ENCODE results near the gene RTCB. TPM values are rescaled to one million over a fixed set of nuclear protein-coding genes. Genes with fewer than 3 reads are reported as not detected.

Gene RTCB
- total RNA-seq, 1 donor from 2014 or later, result 97.3 TPM

GRCh38 chr22:32342977-32343376 lies 69.1 kb downstream of the RTCB start:
- no peaks in the 10 kb centered on the region for H3K9me3 Mint-ChIP-seq (ENCODE audit: low read depth)
- H3K4me3 Mint-ChIP-seq (ENCODE audit: low read depth), result no peak overlapping the region
- no peak overlapping the region for H3K27ac Mint-ChIP-seq
- H3K4me1 Mint-ChIP-seq (ENCODE audit: low read depth), result no peaks in the 10 kb centered on the region
- no peaks in the 10 kb centered on the region for H3K36me3 Mint-ChIP-seq (ENCODE audit: insufficient read depth)
- DNase-seq (ENCODE audit: low spot score, unreplicated experiment), result no peak
- peaks cover 20% of the 10 kb centered on the region for H3K27me3 Mint-ChIP-seq
- no peak for TF ChIP-seq CTCF (IDR thresholded peaks at IDR 0.05; ENCODE audit: unreplicated experiment)

- DNase-seq (ENCODE audit: low spot score, unreplicated experiment), result no peak
- no peak overlapping the region for H3K27ac Mint-ChIP-seq
- H3K36me3 Mint-ChIP-seq (ENCODE audit: insufficient read depth), result no peaks in the 10 kb centered on the region
- no peak for TF ChIP-seq CTCF (IDR thresholded peaks at IDR 0.05; ENCODE audit: unreplicated experiment)
- H3K4me3 Mint-ChIP-seq (ENCODE audit: low read depth), result no peak overlapping the region
- H3K4me1 Mint-ChIP-seq (ENCODE audit: low read depth), result peaks cover 7% of the 10 kb centered on the region
- H3K9me3 Mint-ChIP-seq (ENCODE audit: low read depth), result no peaks in the 10 kb centered on the region
- peaks cover 20% of the 10 kb centered on the region for H3K27me3 Mint-ChIP-seq
Measured at GRCh38 chr22:32341122-32341740, 70.8 kb downstream of the RTCB start.

- no peak for DNase-seq (ENCODE audit: low spot score, unreplicated experiment)
- Mint-ChIP-seq H3K4me1 (ENCODE audit: low read depth) (peaks cover 10% of the 10 kb centered on the region), H3K36me3 (ENCODE audit: insufficient read depth) (no peaks in the 10 kb centered on the region), H3K27ac (no peak overlapping the region), H3K27me3 (peaks cover 20% of the 10 kb centered on the region), H3K4me3 (ENCODE audit: low read depth) (no peak overlapping the region), H3K9me3 (ENCODE audit: low read depth) (no peaks in the 10 kb centered on the region)
- no peak for TF ChIP-seq CTCF (IDR thresholded peaks at IDR 0.05; ENCODE audit: unreplicated experiment)
Measured at GRCh38 chr22:32340411-32340810, 71.6 kb downstream of the RTCB start.

- Mint-ChIP-seq H3K4me3 (ENCODE audit: low read depth) (no peak overlapping the region), H3K36me3 (ENCODE audit: insufficient read depth) (no peaks in the 10 kb centered on the region), H3K9me3 (ENCODE audit: low read depth) (no peaks in the 10 kb centered on the region), H3K27ac (no peak overlapping the region), H3K27me3 (peaks cover 24% of the 10 kb centered on the region), H3K4me1 (ENCODE audit: low read depth) (peaks cover 10% of the 10 kb centered on the region)
- TF ChIP-seq CTCF (IDR thresholded peaks at IDR 0.05; ENCODE audit: unreplicated experiment), result no peak
- no peak for DNase-seq (ENCODE audit: low spot score, unreplicated experiment)
Measured at GRCh38 chr22:32339190-32340012, 72.6 kb downstream of the RTCB start.

- H3K27me3 Mint-ChIP-seq, result peaks cover 26% of the 10 kb centered on the region
- H3K4me1 Mint-ChIP-seq (ENCODE audit: low read depth), result peaks cover 11% of the 10 kb centered on the region
- H3K27ac Mint-ChIP-seq, result no peak overlapping the region
- TF ChIP-seq CTCF (IDR thresholded peaks at IDR 0.05; ENCODE audit: unreplicated experiment), result no peak
- H3K4me3 Mint-ChIP-seq (ENCODE audit: low read depth), result no peak overlapping the region
- DNase-seq (ENCODE audit: low spot score, unreplicated experiment), result no peak
- H3K36me3 Mint-ChIP-seq (ENCODE audit: insufficient read depth), result no peaks in the 10 kb centered on the region
- H3K9me3 Mint-ChIP-seq (ENCODE audit: low read depth), result no peaks in the 10 kb centered on the region
Measured at GRCh38 chr22:32338757-32339156, 73.3 kb downstream of the RTCB start.

Other genes starting within 250 kb of the RTCB start
- gene RFPL2, start 207.2 kb downstream of the RTCB start, total RNA-seq, result 1.0 TPM in 2 replicates
- gene SLC5A4, start 156.9 kb downstream of the RTCB start, total RNA-seq, result not detected in 2 replicates
- gene RFPL3, start 54.4 kb downstream of the RTCB start, total RNA-seq, result not detected in 2 replicates
- not detected in 2 replicates for gene BPIFC, start 52.2 kb upstream of the RTCB start, total RNA-seq
- 86.4 and 87.2 TPM in 2 replicates for gene FBXO7, start 62.6 kb upstream of the RTCB start, total RNA-seq

Measured in progenitor cell of endocrine pancreas (in vitro differentiated cells).